IMR-90 (cell line): ENCODE data around the gene TRIM41.

Source experiments
- BHLHE40 ChIP-seq: fragments of 150-350 bp; IDR thresholded peaks from 2 replicates; pipeline ENCODE4 v1.6.1; 2016; ENCODE audit warnings: mild to moderate bottlenecking, low read depth, low read length
- CEBPB ChIP-seq: IDR thresholded peaks from 2 replicates; pipeline ENCODE4 v1.6.1; 2012; ENCODE audit warnings: low read depth, low read length, improper control_type of control experiment
- MAFK ChIP-seq: IDR thresholded peaks from 2 replicates; pipeline ENCODE4 v1.6.1; 2012; ENCODE audit warnings: low read depth, low read length, improper control_type of control experiment
- POLR2A ChIP-seq: IDR thresholded peaks from 2 replicates; pipeline ENCODE4 v1.6.1; 2012; ENCODE audit warnings: mild to moderate bottlenecking, low read depth, low read length
- RAD21 ChIP-seq: IDR thresholded peaks from 2 replicates; pipeline ENCODE4 v1.6.1; 2012; ENCODE audit warnings: low read length, improper control_type of control experiment
- RCOR1 ChIP-seq: IDR thresholded peaks from 2 replicates; pipeline ENCODE4 v1.6.1; 2012; ENCODE audit warnings: mild to moderate bottlenecking, low read length, improper control_type of control experiment; ENCODE audit not compliant: insufficient replicate concordance
- RFX5 ChIP-seq: IDR thresholded peaks from 2 replicates; pipeline ENCODE4 v1.8.0; 2012; ENCODE audit warnings: low read depth, mild to moderate bottlenecking, low read length, moderate library complexity
- TF ChIP-seq, protein P1 (sequence below): conservative IDR thresholded peaks from 2 replicates; pipeline ENCODE4 v1.5.1; 2012; ENCODE audit warnings: mild to moderate bottlenecking, low read depth, low read length, improper control_type of control experiment
- TF ChIP-seq, protein P2 (sequence below): fragments of 150-350 bp; IDR thresholded peaks from 2 replicates; pipeline ENCODE4 v1.6.1; 2017; ENCODE audit warnings: mild to moderate bottlenecking, antibody characterized with exemption, low read length, low read depth
- TF ChIP-seq, protein P3 (sequence below): fragments of 150-350 bp; IDR thresholded peaks from 2 replicates; pipeline ENCODE4 v1.6.1; 2016; ENCODE audit warnings: low read depth, mild to moderate bottlenecking, low read length, moderate library complexity, borderline replicate concordance

DNA sequence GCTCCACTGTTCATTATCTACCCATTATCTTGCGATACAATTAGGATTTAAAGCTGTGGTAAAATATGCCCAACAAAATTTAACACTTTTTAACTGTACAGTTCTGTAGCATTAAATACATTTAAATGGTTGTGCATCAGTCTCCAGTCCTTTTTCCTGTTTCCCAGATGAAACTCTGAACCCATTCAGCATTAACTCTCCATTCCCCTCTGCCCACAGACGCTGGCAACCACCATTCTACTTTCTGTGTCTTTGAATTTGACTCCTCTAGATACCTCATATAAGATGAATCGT lies 15.2 kb upstream of the TRIM41 start:
- no peak for TF ChIP-seq RFX5
- TF ChIP-seq, protein P1, sequence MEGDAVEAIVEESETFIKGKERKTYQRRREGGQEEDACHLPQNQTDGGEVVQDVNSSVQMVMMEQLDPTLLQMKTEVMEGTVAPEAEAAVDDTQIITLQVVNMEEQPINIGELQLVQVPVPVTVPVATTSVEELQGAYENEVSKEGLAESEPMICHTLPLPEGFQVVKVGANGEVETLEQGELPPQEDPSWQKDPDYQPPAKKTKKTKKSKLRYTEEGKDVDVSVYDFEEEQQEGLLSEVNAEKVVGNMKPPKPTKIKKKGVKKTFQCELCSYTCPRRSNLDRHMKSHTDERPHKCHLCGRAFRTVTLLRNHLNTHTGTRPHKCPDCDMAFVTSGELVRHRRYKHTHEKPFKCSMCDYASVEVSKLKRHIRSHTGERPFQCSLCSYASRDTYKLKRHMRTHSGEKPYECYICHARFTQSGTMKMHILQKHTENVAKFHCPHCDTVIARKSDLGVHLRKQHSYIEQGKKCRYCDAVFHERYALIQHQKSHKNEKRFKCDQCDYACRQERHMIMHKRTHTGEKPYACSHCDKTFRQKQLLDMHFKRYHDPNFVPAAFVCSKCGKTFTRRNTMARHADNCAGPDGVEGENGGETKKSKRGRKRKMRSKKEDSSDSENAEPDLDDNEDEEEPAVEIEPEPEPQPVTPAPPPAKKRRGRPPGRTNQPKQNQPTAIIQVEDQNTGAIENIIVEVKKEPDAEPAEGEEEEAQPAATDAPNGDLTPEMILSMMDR = no peak
- no peak for TF ChIP-seq POLR2A
- TF ChIP-seq, protein P2, sequence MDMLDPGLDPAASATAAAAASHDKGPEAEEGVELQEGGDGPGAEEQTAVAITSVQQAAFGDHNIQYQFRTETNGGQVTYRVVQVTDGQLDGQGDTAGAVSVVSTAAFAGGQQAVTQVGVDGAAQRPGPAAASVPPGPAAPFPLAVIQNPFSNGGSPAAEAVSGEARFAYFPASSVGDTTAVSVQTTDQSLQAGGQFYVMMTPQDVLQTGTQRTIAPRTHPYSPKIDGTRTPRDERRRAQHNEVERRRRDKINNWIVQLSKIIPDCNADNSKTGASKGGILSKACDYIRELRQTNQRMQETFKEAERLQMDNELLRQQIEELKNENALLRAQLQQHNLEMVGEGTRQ = no peak
- TF ChIP-seq RCOR1 = no peak
- no peak for TF ChIP-seq MAFK
- no peak for TF ChIP-seq RAD21
- no peak for TF ChIP-seq BHLHE40
- no peak for TF ChIP-seq CEBPB
- TF ChIP-seq, protein P3, sequence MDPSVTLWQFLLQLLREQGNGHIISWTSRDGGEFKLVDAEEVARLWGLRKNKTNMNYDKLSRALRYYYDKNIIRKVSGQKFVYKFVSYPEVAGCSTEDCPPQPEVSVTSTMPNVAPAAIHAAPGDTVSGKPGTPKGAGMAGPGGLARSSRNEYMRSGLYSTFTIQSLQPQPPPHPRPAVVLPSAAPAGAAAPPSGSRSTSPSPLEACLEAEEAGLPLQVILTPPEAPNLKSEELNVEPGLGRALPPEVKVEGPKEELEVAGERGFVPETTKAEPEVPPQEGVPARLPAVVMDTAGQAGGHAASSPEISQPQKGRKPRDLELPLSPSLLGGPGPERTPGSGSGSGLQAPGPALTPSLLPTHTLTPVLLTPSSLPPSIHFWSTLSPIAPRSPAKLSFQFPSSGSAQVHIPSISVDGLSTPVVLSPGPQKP = no peak
